ENCODE results near the gene RPS3A. TPM values are rescaled to one million over a fixed set of nuclear protein-coding genes. Genes with fewer than 3 reads are reported as not detected.

RPS3A gene
- total and polyA plus RNA-seq, 2 donors (not counting 3 experiments of a cell fraction or from before 2014, with no cell fraction given), result 1,367 to 1,494 TPM

DNA sequence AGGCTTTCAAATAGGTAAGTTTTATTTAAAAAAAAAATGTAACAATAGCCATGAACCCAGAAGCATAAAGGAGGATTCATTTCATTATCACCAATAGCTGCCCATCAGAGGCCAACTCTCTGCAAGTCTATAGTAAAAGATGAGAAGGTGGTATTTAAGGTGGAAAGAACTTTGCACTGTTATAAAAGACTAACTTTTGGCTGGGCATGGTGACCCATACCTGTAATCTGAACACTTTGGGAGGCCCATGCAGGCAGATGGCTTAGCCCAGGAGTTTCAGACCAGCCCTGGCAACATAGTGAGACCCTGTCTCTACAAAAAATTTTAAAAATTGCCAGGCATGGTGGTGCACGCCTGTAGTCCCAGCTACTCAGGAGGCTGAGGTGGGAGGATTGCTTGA, 43.3 kb downstream of the RPS3A start:
- no peaks in the 10 kb centered on the region for H3K9me3 ChIP-seq (replicated peaks; ENCODE audit: control insufficient read depth, insufficient read depth, low read length)
- H4K20me1 ChIP-seq (replicated peaks; ENCODE audit: control insufficient read depth, extremely low read depth, insufficient read depth, low read length), result no peaks in the 10 kb centered on the region
- dilution Hi-C loops (cut with MboI; ENCODE audit: extremely low pct_ligation_motif_present, low sequenced_read_pairs), result no loop called here
- no peak overlapping the region for H2AFZ ChIP-seq (ENCODE audit: low read depth, low read length)
- intact Hi-C loops (cut with micrococcal nuclease), result no loop called here
- FAIRE-seq, result no peak
- H3K4me2 ChIP-seq (ENCODE audit: insufficient read depth, low read length), result no peak overlapping the region
- no TSS peak for BruUV-seq (replicated peaks)
- H3K9ac ChIP-seq (replicated peaks; ENCODE audit: extremely low read depth, insufficient read depth, low read length), result no peak overlapping the region
- H3K9me1 ChIP-seq (replicated peaks; ENCODE audit: control insufficient read depth, extremely low read depth, insufficient read depth, low read length), result no peaks in the 10 kb centered on the region
- CTCF ChIA-PET, result no interaction called here
- no peak overlapping the region for H3K27ac ChIP-seq (ENCODE audit: insufficient read depth, low read depth, low read length)
- no peak for DNase-seq (ENCODE audit: low read depth, low spot score)
- no peak overlapping the region for H3K4me3 ChIP-seq (replicated peaks in 1 of 3; ENCODE audit: insufficient read depth in 1 of 3, low read depth in 1 of 3, low read length in 3 of 3)
- no peaks in the 10 kb centered on the region for H3K27me3 ChIP-seq (ENCODE audit: control insufficient read depth in 2 of 2, insufficient read depth in 2 of 2, low read length in 2 of 2)
- TF ChIP-seq POLR2A (IDR thresholded peaks at IDR 0.05; ENCODE audit: low read depth, low read length), result no peak
- no peak for TF ChIP-seq EZH2 (IDR thresholded peaks at IDR 0.05; ENCODE audit: borderline replicate concordance, low read depth, low read length, severe bottlenecking)
- no peak for TF ChIP-seq POLR2AphosphoS5 (IDR thresholded peaks at IDR 0.05; ENCODE audit: insufficient read depth, low read depth, low read length)
- TF ChIP-seq FOS (IDR thresholded peaks at IDR 0.05; ENCODE audit: borderline replicate concordance, insufficient read depth, low read length), result no peak
- TF ChIP-seq, protein P1, sequence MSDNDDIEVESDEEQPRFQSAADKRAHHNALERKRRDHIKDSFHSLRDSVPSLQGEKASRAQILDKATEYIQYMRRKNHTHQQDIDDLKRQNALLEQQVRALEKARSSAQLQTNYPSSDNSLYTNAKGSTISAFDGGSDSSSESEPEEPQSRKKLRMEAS (IDR thresholded peaks at IDR 0.05; ENCODE audit: insufficient read depth, insufficient read length), result no peak
- no peak for TF ChIP-seq MYC (IDR thresholded peaks at IDR 0.05; ENCODE audit: low read depth, low read length)
- TF ChIP-seq, protein P2, sequence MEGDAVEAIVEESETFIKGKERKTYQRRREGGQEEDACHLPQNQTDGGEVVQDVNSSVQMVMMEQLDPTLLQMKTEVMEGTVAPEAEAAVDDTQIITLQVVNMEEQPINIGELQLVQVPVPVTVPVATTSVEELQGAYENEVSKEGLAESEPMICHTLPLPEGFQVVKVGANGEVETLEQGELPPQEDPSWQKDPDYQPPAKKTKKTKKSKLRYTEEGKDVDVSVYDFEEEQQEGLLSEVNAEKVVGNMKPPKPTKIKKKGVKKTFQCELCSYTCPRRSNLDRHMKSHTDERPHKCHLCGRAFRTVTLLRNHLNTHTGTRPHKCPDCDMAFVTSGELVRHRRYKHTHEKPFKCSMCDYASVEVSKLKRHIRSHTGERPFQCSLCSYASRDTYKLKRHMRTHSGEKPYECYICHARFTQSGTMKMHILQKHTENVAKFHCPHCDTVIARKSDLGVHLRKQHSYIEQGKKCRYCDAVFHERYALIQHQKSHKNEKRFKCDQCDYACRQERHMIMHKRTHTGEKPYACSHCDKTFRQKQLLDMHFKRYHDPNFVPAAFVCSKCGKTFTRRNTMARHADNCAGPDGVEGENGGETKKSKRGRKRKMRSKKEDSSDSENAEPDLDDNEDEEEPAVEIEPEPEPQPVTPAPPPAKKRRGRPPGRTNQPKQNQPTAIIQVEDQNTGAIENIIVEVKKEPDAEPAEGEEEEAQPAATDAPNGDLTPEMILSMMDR (IDR thresholded peaks at IDR 0.05; ENCODE audit: extremely low read depth in 1 of 2, insufficient read depth in 1 of 2, low read depth in 1 of 2, low read length in 2 of 2), result no peak
- no peaks in the 10 kb centered on the region for H3K79me2 ChIP-seq (ENCODE audit: control insufficient read depth, insufficient read depth, low read length)
- POLR2A ChIA-PET, result no interaction called here
- H3K36me3 ChIP-seq (ENCODE audit: control insufficient read depth in 2 of 2, extremely low read depth in 1 of 2, insufficient read depth in 2 of 2, low read length in 2 of 2), result peaks cover 10 to 30% of the 10 kb centered on the region in 2 experiments
- no peaks in the 10 kb centered on the region for H3K4me1 ChIP-seq (ENCODE audit: control insufficient read depth, extremely low read depth, insufficient read depth, low read length)

Measured in endothelial cell of umbilical vein (primary cell).